Measurements from ENCODE around the gene AKAP13. TPM values are rescaled to one million over a fixed set of nuclear protein-coding genes. Genes with fewer than 3 reads are reported as not detected.

Gene AKAP13
- polyA plus RNA-seq, 3 donors = 47.9 to 99.7 (median 92.6) TPM

DNA sequence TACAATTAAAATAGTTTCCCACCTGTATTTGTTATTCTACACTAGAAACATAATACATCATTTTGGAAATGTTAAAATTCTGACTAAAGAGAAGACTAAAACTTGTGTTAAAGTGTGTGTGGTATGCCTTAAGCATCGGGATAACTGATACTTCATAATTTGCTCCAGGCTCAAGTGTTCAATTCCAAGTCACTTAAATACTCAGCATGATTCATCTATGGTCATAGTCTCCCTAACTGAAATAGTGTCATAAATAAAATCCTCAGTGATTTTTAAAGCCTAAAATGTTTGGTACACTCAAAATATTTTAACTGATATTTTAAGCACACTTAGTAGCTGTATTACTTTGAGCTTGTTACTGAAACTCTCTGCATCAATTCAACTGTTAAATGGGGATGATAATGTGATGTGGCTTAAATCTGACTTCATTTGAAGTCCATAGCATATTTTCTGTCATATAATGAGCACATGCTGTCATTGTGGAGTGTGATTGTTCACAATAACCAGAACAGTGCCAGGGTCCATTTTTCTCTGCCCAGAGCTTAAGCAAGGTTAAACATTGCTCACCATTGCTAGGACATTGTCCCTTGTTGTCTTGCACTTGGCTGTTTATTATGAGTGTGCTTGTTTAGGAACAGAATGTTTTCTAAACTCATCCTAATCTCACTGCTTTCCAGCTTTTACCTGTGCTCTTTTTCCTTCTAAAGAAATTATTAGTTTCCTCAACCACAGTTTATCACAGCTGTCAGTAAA, 292.1 kb downstream of the AKAP13 start:
- no peak overlapping the region for H3K9ac ChIP-seq (ENCODE audit: insufficient read depth, low read length, poor library complexity, severe bottlenecking)
- no peak overlapping the region for H3K4me2 ChIP-seq (replicated peaks; ENCODE audit: extremely low read depth, low read length, poor library complexity, severe bottlenecking)
- TF ChIP-seq, protein P1, sequence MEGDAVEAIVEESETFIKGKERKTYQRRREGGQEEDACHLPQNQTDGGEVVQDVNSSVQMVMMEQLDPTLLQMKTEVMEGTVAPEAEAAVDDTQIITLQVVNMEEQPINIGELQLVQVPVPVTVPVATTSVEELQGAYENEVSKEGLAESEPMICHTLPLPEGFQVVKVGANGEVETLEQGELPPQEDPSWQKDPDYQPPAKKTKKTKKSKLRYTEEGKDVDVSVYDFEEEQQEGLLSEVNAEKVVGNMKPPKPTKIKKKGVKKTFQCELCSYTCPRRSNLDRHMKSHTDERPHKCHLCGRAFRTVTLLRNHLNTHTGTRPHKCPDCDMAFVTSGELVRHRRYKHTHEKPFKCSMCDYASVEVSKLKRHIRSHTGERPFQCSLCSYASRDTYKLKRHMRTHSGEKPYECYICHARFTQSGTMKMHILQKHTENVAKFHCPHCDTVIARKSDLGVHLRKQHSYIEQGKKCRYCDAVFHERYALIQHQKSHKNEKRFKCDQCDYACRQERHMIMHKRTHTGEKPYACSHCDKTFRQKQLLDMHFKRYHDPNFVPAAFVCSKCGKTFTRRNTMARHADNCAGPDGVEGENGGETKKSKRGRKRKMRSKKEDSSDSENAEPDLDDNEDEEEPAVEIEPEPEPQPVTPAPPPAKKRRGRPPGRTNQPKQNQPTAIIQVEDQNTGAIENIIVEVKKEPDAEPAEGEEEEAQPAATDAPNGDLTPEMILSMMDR (IDR thresholded peaks at IDR 0.05) = no peak
- DNase-seq = no peak
- peaks cover 8% of the 10 kb centered on the region for H3K4me1 Mint-ChIP-seq
- H3K27me3 ChIP-seq (ENCODE audit: control insufficient read depth in 2 of 2, insufficient read depth in 2 of 2, low read length in 2 of 2) = no peaks in the 10 kb centered on the region
- peaks cover 96 to 99% of the 10 kb centered on the region in 2 donors for H3K36me3 ChIP-seq (replicated peaks in 1 of 2; ENCODE audit: control insufficient read depth in 1 of 2, insufficient read depth in 2 of 2, low read length in 2 of 2)
- peaks cover 83 to 95% of the 10 kb centered on the region in 2 donors for H3K36me3 Mint-ChIP-seq
- no peaks in the 10 kb centered on the region for H3K9me3 ChIP-seq (replicated peaks in 1 of 2; ENCODE audit: control insufficient read depth in 1 of 2, insufficient read depth in 1 of 2, low read length in 2 of 2)
- H3K79me2 ChIP-seq (ENCODE audit: insufficient read depth, low read length) = peaks cover 46% of the 10 kb centered on the region
- no peak overlapping the region for H3K4me3 ChIP-seq (replicated peaks in 1 of 3; ENCODE audit: low read depth in 2 of 3, low read length in 3 of 3)
- no peaks in the 10 kb centered on the region for H3K27me3 Mint-ChIP-seq (ENCODE audit: low read depth in 3 of 3)
- no peaks in the 10 kb centered on the region for H3K4me1 ChIP-seq (ENCODE audit: control insufficient read depth in 1 of 2, insufficient read depth in 2 of 2, low read length in 2 of 2)
- peaks cover 100% of the 10 kb centered on the region for H4K20me1 ChIP-seq (ENCODE audit: insufficient read depth, low read length)
- H3K27ac ChIP-seq (ENCODE audit: low read depth in 1 of 2, low read length in 2 of 2) = peak overlapping the region in 1 of 2 donors; percentile 58
- no peaks in the 10 kb centered on the region for H3K9me3 Mint-ChIP-seq
- H3K27ac Mint-ChIP-seq = peak overlapping the region in 1 of 7 donors; percentile 80
- intact Hi-C loops (cut with micrococcal nuclease) = no loop called here
- no peak overlapping the region for H3K4me3 Mint-ChIP-seq
- no CpG with 5 or more reads among the region's 1 CpG for WGBS (ENCODE audit: insufficient coverage)
- no peak overlapping the region for H2AFZ ChIP-seq (ENCODE audit: insufficient read depth, low read depth, low read length, poor library complexity, severe bottlenecking)

DNA sequence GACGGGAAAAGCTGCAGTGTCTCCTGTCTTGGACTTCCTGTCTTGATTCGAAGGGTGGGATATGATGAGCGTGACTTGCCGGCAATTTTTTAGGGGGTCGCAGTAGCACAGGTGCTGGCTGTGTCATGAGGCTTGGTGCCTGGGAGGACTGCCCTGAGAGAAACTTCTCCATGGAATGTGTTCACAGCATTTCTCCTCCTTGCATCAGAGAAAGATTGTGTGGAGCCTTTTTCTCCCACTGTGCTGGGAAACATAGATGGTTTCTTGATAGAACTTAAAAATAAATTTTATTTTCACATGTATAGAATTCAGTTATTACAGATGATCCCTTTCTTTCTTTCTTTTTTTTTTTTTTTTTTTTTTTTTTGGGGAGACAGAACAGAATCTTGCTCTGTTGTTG, 292.9 kb downstream of the AKAP13 start:
- Mint-ChIP-seq H3K27ac (peak overlapping the region in 3 of 7 donors; percentile 9 to 80 (median 50)), H3K9me3 (no peaks in the 10 kb centered on the region), H3K4me3 (no peak overlapping the region), H3K27me3 (ENCODE audit: low read depth in 3 of 3) (no peaks in the 10 kb centered on the region), H3K36me3 (peaks cover 83 to 93% of the 10 kb centered on the region in 2 donors), H3K4me1 (peaks cover 1% of the 10 kb centered on the region)
- TF ChIP-seq, protein P1 (IDR thresholded peaks at IDR 0.05) = no peak
- no peaks in the 10 kb centered on the region for H3K9me3 ChIP-seq (replicated peaks in 1 of 2; ENCODE audit: control insufficient read depth in 1 of 2, insufficient read depth in 1 of 2, low read length in 2 of 2)
- H3K9ac ChIP-seq (ENCODE audit: insufficient read depth, low read length, poor library complexity, severe bottlenecking) = no peak overlapping the region
- H3K27ac ChIP-seq (ENCODE audit: low read depth in 1 of 2, low read length in 2 of 2) = peak overlapping the region in 1 of 2 donors; percentile 58
- H3K79me2 ChIP-seq (ENCODE audit: insufficient read depth, low read length) = peaks cover 44% of the 10 kb centered on the region
- H3K4me3 ChIP-seq (replicated peaks in 1 of 3; ENCODE audit: low read depth in 2 of 3, low read length in 3 of 3) = no peak overlapping the region
- intact Hi-C loops (cut with micrococcal nuclease) = no loop called here
- H3K4me2 ChIP-seq (replicated peaks; ENCODE audit: extremely low read depth, low read length, poor library complexity, severe bottlenecking) = no peak overlapping the region
- H2AFZ ChIP-seq (ENCODE audit: insufficient read depth, low read depth, low read length, poor library complexity, severe bottlenecking) = no peak overlapping the region
- peaks cover 96 to 99% of the 10 kb centered on the region in 2 donors for H3K36me3 ChIP-seq (replicated peaks in 1 of 2; ENCODE audit: control insufficient read depth in 1 of 2, insufficient read depth in 2 of 2, low read length in 2 of 2)
- peaks cover 100% of the 10 kb centered on the region for H4K20me1 ChIP-seq (ENCODE audit: insufficient read depth, low read length)
- H3K27me3 ChIP-seq (ENCODE audit: control insufficient read depth in 2 of 2, insufficient read depth in 2 of 2, low read length in 2 of 2) = no peaks in the 10 kb centered on the region
- H3K4me1 ChIP-seq (ENCODE audit: control insufficient read depth in 1 of 2, insufficient read depth in 2 of 2, low read length in 2 of 2) = no peaks in the 10 kb centered on the region
- 91% methylated on average over 4 of the region's 5 CpGs for WGBS (ENCODE audit: insufficient coverage)
- DNase-seq = no peak
